Measurements from ENCODE around the gene PINLYP.
A peak's percentile ranks its signal among the peaks of the same experiment; 100 is the strongest.
"Not testable (repeated sequence)": the region's sequence is repeated elsewhere in the genome, so short reads cannot be mapped to it uniquely, and the experiment has no call there.

PINLYP gene

GRCh38 chr19:43582495-43582894 is 6.9 kb downstream of the PINLYP start:
- DNase-seq (no peak), ATAC-seq (no peak)

DNA sequence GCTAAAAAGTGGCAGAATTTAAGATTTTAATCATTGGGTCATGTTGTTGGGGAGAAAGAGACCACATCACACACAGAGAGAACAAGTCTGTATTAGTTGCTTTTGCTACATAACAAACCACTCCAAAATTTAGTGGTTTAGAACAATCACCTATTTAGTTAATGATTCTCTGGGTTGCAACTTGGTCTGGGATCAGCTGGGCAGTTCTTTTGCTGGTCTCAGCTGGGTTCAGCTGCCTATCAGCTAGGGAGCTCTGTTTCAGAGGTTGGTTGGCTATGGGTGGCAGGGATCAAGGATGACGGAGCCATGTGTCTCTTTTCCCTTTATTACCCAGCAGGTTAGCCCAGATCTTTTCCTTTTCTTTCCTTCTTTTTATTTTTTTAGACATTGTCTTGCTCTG is 8.9 kb downstream of the PINLYP start:
- no peak for DNase-seq
- ATAC-seq, result no peak

- ATAC-seq, result no peak
- no peak for DNase-seq
Observed at GRCh38 chr19:43586346-43586745, 10.7 kb downstream of the PINLYP start.

DNA sequence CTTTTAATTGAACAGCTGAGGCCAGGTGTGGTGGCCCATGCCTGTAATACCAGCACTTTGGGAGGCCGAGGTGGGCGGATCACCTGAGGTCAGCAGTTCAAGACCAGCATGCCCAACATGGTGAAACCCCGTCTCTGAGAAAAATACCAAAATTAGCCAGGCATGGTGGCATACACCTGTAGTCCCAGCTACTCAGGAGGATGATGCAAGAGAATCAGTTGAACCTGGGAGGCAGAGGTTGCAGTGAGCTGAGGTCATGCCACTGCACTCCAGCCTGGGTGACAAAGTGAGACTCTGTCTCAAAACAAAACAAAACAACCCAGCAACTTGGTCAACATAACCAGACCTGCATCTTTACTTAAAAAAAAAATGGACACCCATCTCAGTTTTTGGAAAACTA is 11.4 kb downstream of the PINLYP start:
- ATAC-seq, DNase-seq: not testable (repeated sequence)

GRCh38 chr19:43589277-43589676 is 13.7 kb downstream of the PINLYP start:
- DNase-seq, result no peak
- ATAC-seq, result no peak

DNA sequence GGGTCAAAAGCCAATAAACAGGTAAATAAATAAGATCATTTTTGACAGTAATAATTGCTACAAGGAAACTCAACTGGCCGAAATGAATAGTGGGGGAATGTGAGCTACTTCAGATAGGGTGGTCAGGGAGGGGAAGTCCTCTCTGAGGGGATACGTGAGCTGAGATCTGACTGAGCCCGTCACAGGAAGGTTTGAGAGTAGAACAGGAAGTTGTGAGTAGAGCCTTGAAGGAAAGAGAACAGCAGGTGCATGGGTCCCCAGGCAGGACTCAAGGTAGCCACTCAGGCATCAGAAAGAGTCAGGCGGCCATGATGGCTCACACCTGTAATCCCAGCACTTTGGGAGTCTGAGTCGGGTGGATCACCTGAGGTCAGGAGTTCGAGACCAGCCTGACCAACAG is 14.1 kb downstream of the PINLYP start:
- ATAC-seq (no peak), DNase-seq (no peak)

DNA sequence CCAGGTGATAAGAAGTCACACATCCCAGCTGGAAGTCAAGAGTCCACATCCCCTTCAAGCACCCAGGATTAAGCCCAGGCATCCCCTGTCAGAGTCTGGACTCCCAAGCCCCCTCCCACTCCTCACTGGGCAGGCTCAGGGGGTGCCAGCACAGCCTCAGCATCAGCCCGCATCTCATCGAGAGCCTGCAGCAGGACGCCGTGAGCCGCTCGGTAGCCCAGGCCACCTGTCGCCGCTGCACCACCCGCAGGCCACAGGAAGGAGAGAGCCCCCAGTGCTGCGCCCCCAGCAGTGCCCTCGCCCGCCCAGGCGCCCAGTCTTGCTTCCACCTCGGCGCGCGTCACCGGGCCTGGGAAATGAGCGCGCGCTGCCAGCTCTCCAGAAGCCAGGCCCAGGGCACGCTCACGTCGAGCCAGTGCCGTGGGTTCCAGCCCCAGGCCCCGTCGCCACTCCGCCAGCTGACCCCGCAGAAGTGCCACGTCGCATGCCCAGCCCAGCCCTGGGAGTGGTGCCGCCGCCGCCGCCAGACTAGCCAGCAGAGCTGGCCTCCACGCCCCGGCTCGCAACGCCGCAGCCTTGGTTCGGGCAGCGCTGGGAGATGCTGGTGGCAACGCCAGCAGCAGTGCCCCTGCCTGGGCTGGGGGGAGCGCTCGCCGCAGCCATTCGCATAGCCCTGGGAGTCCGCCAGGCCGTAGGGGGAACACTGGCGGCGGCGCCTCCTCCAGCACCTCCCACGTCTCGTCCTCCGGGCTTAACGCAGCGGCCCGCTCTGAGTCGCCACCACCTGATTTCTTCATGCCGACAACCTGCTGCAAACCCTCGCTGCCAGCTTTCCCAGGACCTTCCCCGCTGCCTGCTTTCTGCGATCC is 16.5 kb downstream of the PINLYP start:
- no peak for DNase-seq
- no peak for ATAC-seq

DNA sequence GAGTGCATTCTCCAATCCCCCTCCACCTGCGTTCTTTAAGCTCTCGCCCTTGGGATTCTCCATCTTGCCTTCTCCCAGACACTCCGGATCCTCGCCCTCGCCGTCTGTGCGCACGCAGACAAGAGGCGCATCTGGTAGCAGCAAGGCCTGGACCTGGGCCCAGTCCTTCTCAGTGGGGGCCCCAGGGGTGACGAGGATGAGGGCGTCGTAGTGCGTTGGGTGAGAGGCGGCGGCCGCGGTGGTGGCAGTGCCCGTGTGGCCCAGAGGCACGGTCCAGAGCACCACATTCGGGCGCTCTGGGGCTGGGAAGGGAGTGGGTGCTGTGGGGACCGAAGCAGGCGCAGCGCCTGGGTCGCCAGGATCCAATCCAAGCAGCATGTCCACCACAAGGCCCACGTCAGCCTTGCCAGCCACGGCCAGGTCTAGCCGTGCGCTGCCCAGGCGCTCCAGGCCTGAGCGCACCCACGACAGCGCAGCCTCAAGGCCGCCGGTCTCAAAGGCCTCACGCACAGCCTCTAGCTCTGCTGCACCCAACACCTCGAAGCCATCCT is 17.3 kb downstream of the PINLYP start:
- ATAC-seq, result no peak
- DNase-seq, result no peak

- no peak for ATAC-seq
- DNase-seq, result no peak
Observed at GRCh38 chr19:43594081-43594697, 18.6 kb downstream of the PINLYP start.

GRCh38 chr19:43594710-43595604 is 19.4 kb downstream of the PINLYP start:
- DNase-seq (peak; percentile 78), ATAC-seq (peak; percentile 33)

DNA sequence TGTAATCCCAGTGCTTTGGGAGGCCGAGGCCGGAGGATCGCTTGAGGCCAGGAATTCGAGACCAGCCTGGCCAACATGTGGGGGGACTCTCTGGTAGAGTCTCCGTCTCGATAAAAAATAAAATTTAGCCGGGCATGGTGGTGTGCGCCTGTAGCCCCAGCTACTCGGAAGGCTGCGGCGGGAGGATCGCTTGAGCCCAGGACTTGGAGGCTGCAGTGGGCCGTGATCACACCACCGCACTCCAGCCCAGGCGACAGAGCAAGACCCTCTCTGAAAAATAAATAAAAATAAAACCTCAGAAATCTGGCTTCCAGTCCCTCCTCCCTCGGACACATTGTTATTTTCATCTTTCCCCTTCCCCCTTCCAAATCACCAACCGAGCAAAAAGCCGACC is 20.0 kb downstream of the PINLYP start:
- peak; percentile 28 for DNase-seq
- no peak for ATAC-seq

DNA sequence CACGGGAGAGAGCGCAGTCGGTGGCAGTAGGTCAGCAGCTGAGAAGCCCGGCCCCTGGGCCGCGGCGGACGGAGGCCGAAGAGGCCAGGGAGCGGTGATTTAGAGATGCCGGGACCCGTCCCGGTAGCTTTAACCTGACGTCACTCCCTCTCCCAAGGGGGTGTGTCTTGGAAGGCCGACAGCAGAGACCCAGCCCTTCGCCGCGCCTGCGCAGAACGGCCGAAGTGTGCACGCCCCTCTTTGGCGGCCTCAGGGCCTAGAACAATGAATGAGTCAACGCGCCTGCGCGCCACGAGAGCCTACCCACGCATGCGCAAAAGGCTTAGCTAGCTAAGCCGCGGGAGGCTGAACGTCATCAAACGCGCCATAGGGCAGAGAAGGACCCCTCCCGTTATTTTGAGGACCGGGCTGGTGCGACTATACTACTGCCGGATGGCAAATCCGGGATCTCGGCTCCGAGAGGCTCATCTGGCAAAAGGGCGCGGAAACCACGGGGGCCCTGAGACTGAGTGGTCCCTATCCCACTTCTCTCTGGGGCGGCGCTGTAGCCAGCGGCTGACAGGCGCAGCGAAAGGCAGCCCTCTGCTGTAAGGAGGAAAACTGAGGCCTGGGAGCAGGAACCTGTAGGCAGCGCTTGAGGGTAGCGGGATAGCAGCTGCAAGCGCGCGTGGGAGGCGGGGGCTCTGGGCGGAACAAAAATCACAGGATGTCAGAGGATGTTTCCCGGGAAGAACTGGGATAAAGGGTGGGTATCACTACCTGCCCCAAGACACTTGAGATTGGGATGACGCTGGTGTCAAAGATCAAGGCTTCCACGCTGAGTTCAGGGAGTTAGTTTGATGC is 20.6 kb downstream of the PINLYP start, which contains the start of the genes IRGQ and ZNF576:
Gene IRGQ (minus strand): TSS at position 136 of the 843 bp plus-strand sequence. CDS start 796 bp downstream, outside the sequence.
Gene ZNF576 (plus strand): TSS at position 597 of the 843 bp plus-strand sequence. CDS start 514 bp downstream, outside the sequence.
- ATAC-seq (peak; percentile 83), DNase-seq (peak; percentile 100)

GRCh38 chr19:43596842-43597461 is 21.4 kb downstream of the PINLYP start:
- DNase-seq (peak; percentile 20), ATAC-seq (no peak)

GRCh38 chr19:43597876-43598275 is 22.3 kb downstream of the PINLYP start:
- ATAC-seq (no peak), DNase-seq (no peak)

DNA sequence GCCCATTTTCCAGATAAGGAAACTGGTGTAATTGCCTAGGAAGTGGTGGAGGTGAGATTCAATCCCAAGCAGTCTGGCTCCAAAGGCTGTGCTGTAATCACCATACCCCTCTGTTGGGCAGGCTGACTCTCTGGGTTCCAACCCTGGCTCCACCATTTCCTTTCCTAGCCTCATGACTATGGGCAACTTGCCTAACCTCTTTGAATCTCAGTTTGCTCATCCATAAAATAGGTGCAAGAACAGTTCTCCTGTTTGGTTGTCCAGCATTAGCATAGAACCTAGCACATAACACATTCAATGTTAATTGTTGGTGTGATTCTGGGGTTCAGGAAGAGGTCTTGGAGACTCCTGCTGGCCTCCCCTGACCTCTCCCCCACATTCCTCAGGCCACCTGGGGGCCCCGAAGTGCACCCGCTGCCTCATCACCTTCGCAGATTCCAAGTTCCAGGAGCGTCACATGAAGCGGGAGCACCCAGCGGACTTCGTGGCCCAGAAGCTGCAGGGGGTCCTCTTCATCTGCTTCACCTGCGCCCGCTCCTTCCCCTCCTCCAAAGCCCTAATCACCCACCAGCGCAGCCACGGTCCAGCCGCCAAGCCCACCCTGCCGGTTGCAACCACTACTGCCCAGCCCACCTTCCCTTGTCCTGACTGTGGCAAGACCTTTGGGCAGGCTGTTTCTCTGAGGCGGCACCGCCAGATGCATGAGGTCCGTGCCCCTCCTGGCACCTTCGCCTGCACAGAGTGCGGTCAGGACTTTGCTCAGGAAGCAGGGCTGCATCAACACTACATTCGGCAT is 23.0 kb downstream of the PINLYP start:
- DNase-seq (no peak), ATAC-seq (no peak)

DNA sequence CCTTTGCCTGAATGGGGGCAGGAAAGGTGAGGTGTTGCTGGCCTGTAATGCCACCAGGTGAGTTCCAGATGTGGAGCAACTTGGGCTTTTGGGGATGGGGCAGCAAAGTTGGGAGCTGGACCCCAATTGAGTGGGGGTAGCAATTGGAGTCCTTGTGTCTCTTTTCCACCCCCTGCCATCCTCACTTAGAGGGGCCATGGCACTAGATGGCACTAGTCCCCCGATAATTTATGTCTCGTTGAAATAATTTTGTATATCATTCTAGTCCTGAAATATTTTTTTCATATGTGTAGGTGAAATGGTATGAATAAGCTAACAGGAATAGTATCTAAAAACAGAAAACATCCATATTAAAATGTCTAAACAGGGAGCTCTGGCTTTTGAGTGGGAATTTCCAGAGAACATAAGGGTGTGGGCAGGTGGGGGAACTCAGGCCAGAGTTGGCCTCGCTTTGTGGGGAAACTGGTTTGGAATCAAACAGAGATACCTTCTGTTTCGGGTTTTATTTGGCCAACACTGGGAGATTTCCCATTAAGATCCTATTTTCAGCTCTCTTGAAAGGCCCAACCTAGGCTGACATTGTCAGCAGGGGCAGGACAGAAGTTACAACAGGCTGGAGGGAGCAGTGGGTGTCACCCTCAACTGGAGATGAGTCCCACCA is 24.2 kb downstream of the PINLYP start:
- ATAC-seq, result no peak
- DNase-seq, result no peak

DNA sequence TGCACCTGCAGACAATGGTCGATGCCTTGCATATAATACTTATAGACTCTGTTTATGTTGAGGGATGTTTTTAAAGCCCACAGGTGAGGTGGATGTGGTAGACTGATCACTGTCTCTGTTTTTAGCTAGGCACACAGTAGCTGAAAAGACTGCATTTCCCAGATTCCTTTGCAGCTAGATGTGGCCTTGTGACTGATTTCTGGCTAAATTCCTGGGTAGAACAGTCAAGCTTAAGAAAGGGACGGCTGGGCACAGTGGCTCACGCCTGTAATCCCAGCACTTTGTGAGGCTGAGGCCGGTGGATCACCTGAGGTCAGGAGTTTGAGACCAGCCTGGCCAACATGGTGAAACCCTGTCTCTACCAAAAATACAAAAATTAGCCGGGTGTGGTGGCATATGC is 24.7 kb downstream of the PINLYP start:
- DNase-seq, ATAC-seq: not testable (repeated sequence)

DNA sequence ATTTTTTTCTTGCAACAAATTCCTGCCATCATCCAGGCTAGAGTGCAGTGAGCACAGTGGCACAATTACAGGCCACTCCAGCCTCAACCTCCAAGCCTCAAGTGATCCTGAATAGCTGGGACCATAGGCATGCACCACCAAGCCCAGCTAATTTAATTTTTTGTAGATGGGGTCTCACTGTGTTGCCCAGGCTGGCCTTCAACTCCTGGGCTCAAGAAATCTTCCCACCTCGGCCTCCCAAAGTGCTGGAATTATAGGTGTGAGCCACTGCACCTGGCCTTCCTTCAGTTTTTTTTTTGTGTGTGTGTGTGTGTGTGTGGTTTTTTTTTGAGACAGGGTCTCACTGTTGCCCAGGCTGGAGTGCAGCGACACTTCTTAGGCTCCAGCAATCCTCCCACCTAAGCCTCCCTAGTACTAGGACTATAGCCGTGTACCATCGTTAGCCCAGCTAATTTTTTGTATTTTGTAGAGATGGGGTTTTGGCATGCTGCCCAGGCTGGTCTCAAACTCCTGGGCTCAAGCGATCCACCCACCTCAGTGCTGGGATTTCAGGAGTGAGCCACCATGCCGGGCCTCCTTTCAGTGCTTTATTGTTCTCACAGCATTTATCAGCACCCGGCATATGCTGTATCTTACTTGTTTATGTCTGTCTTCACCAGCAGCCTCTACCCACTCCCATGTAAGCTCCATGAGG is 30.4 kb downstream of the PINLYP start:
- no peak for DNase-seq

More for the DNA sequence above, 30.4 kb downstream of the PINLYP start:
- ATAC-seq, result no peak
